HepG2 (cell line): ENCODE measurements around the gene UGT1A8. TPM values are rescaled to one million over a fixed set of nuclear protein-coding genes. Genes with fewer than 3 reads are reported as not detected.

Source experiments
- AHDC1 ChIP-seq: sonication (generic); formaldehyde crosslinking; IDR thresholded peaks from 2 replicates; pipeline ENCODE4 v1.5.1; 2020; ENCODE audit warnings: mild to moderate bottlenecking, missing genetic modification reagents, borderline replicate concordance
- ARNT2 ChIP-seq: sonication (generic); formaldehyde crosslinking; IDR thresholded peaks from 2 replicates; pipeline ENCODE4 v1.8.0; 2022; ENCODE audit warnings: mild to moderate bottlenecking, low read depth, missing genetic modification reagents, moderate library complexity
- ATF4 ChIP-seq, 2 experiments: fragments of 450-650 bp in 1 of 2; sonication (generic) in 1 of 2; formaldehyde crosslinking; IDR thresholded peaks; 2 replicates each; pipeline versions ENCODE4 v1.5.0 to v1.8.0; 2020 to 2022; ENCODE audit warnings: mild to moderate bottlenecking in 1 of 2, missing genetic modification reagents in 1 of 2
- CBFB ChIP-seq: sonication (generic); formaldehyde crosslinking; IDR thresholded peaks from 2 replicates; pipeline ENCODE4 v1.4.0; 2020; ENCODE audit warnings: missing genetic modification reagents
- CSRNP1 ChIP-seq: sonication (generic); formaldehyde crosslinking; IDR thresholded peaks from 2 replicates; pipeline ENCODE4 v1.8.1; 2023; ENCODE audit warnings: mild to moderate bottlenecking, missing genetic modification reagents
- FOSL2 ChIP-seq: sonication (generic); formaldehyde crosslinking; IDR thresholded peaks from 2 replicates; pipeline ENCODE4 v1.4.0; 2020; ENCODE audit warnings: missing genetic modification reagents
- GATAD2A ChIP-seq: IDR thresholded peaks from 2 replicates; pipeline ENCODE4 v1.6.1; 2016
- GTF2F1 ChIP-seq: fragments of 150-350 bp; IDR thresholded peaks from 2 replicates; pipeline ENCODE4 v1.6.1; 2014; ENCODE audit warnings: low read length
- HOXA3 ChIP-seq: sonication (generic); formaldehyde crosslinking; IDR thresholded peaks from 2 replicates; pipeline ENCODE4 v1.5.0; 2020; ENCODE audit warnings: missing genetic modification reagents
- MAFG ChIP-seq: sonication (generic); formaldehyde crosslinking; IDR thresholded peaks from 2 replicates; pipeline ENCODE4 v1.5.1; 2020; ENCODE audit warnings: mild to moderate bottlenecking, missing genetic modification reagents
- MXD4 ChIP-seq: IDR thresholded peaks from 2 replicates; pipeline ENCODE4 v1.6.1; 2016; ENCODE audit warnings: mild to moderate bottlenecking, missing biosample characterization, missing genetic modification reagents
- NFIB ChIP-seq: sonication (generic); formaldehyde crosslinking; IDR thresholded peaks from 2 replicates; pipeline ENCODE4 v1.9.0; 2021; ENCODE audit warnings: missing genetic modification reagents, mild to moderate bottlenecking, borderline replicate concordance
- XBP1 ChIP-seq: sonication (generic); formaldehyde crosslinking; IDR thresholded peaks from 2 replicates; pipeline ENCODE4 v1.5.0; 2020; ENCODE audit warnings: missing genetic modification reagents
- ZEB1 ChIP-seq: IDR thresholded peaks from 2 replicates; pipeline ENCODE4 v1.6.1; 2012; ENCODE audit warnings: mild to moderate bottlenecking, low read depth, inconsistent platforms; ENCODE audit not compliant: insufficient replicate concordance
- ZNF24 ChIP-seq: fragments of 450-650 bp; IDR thresholded peaks from 2 replicates; pipeline ENCODE4 v1.6.1; 2017; ENCODE audit warnings: antibody characterized with exemption, mild to moderate bottlenecking
- ZNF382 ChIP-seq: sonication (generic); formaldehyde crosslinking; IDR thresholded peaks from 2 replicates; pipeline ENCODE4 v1.5.0; 2020; ENCODE audit warnings: missing genetic modification reagents, mild to moderate bottlenecking, borderline replicate concordance
- ZNF432 ChIP-seq: sonication (generic); formaldehyde crosslinking; IDR thresholded peaks from 2 replicates; pipeline ENCODE4 v1.5.0; 2020; ENCODE audit warnings: missing genetic modification reagents, mild to moderate bottlenecking, borderline replicate concordance
- ZNF546 ChIP-seq: sonication (generic); formaldehyde crosslinking; conservative IDR thresholded peaks from 2 replicates; pipeline ENCODE4 v1.8.1; 2023; ENCODE audit warnings: mild to moderate bottlenecking, missing genetic modification reagents
- polyA plus RNA-seq, 8 experiments: library from polyadenylated mRNA; depleted of rRNA in 3 of 8; stranded (reverse) in 7 of 8; unstranded in 1 of 8; fragments of >200 nt; fragmentation: Illumina TruSeq in 4 of 8; extraction: Trizol in 4 of 8; gene quantifications; 2 replicates each; pipeline versions ENCODE4 v1.2.1 to v1.2.3, GENCODE V29; 2011 to 2016; ENCODE audit warnings: low read depth in 4 of 8, missing spikeins in 1 of 8, mixed read lengths in 1 of 8; ENCODE audit not compliant: insufficient read depth in 1 of 8
- total RNA-seq, 5 experiments: library from RNA; depleted of rRNA; stranded (reverse); fragments of >200 nt; fragmentation: Illumina TruSeq; extraction: Trizol; gene quantifications; 2 replicates each; pipeline ENCODE4 v1.2.3, GENCODE V29; 2016; ENCODE audit warnings: low read depth in 1 of 5

UGT1A8 gene
- total and polyA plus RNA-seq, 2 of the 13 experiments (the other 11 are each of a cell fraction or from before 2014, with no cell fraction given) = not detected

GRCh38 chr2:233745073-233745755 is 127.8 kb downstream of the UGT1A8 start (continued):
- TF ChIP-seq AHDC1 (CRISPR knock-in tag) (peak; percentile 99), MXD4 (CRISPR knock-in tag) (peak; percentile 77; the same call in 1 of the 2 replicates), ATF4 (CRISPR knock-in tag; IDR thresholded peaks at IDR 0.05) (peak in 1 of 2 experiments; percentile 87; a peak in 2 of 4 replicates), MAFG (no peak), FOSL2 (peak; percentile 91), ZNF546 (CRISPR knock-in tag) (no peak; the same call in 1 of the 2 replicates), HOXA3 (peak; percentile 47; the same call in 1 of the 2 replicates), GATAD2A (CRISPR knock-in tag) (peak; percentile 94), ZNF382 (no peak), GTF2F1 (no peak), ZNF24 (peak; percentile 51; the same call in 1 of the 2 replicates), XBP1 (no peak), CBFB (CRISPR knock-in tag) (0 out of 2 replicates have a peak, but pooled peaks have one; percentile 80), CSRNP1 (no peak), ZNF432 (CRISPR knock-in tag) (no peak), ARNT2 (CRISPR knock-in tag) (peak; percentile 74; the same call in 1 of the 2 replicates), ZEB1 (peak; percentile 77), NFIB (CRISPR knock-in tag) (no peak)
